ENCODE data around the gene SEC61B.

- TF ChIP-seq CTCF (IDR thresholded peaks at IDR 0.05; ENCODE audit: insufficient read depth, low read length) (no peak), POLR2AphosphoS5 (IDR thresholded peaks at IDR 0.05; ENCODE audit: low read depth) (no peak), REST (IDR thresholded peaks at IDR 0.05; ENCODE audit: insufficient replicate concordance, low read depth) (no peak), SPI1 (IDR thresholded peaks at IDR 0.05; ENCODE audit: borderline replicate concordance, low read depth) (no peak)
Observed at GRCh38 chr9:99226054-99226453, 4.0 kb downstream of the SEC61B start.
